Activated T-cell treated with anti-CD3 and anti-CD28 coated beads for 1 hour (primary cell): ENCODE data around the gene FAM53B.

ENCODE experiments used
- DNase-seq: peaks from one replicate; pipeline ENCODE4 v3.0.0-alpha.2; 2020; ENCODE audit warnings: low read depth

The FAM53B gene

DNA sequence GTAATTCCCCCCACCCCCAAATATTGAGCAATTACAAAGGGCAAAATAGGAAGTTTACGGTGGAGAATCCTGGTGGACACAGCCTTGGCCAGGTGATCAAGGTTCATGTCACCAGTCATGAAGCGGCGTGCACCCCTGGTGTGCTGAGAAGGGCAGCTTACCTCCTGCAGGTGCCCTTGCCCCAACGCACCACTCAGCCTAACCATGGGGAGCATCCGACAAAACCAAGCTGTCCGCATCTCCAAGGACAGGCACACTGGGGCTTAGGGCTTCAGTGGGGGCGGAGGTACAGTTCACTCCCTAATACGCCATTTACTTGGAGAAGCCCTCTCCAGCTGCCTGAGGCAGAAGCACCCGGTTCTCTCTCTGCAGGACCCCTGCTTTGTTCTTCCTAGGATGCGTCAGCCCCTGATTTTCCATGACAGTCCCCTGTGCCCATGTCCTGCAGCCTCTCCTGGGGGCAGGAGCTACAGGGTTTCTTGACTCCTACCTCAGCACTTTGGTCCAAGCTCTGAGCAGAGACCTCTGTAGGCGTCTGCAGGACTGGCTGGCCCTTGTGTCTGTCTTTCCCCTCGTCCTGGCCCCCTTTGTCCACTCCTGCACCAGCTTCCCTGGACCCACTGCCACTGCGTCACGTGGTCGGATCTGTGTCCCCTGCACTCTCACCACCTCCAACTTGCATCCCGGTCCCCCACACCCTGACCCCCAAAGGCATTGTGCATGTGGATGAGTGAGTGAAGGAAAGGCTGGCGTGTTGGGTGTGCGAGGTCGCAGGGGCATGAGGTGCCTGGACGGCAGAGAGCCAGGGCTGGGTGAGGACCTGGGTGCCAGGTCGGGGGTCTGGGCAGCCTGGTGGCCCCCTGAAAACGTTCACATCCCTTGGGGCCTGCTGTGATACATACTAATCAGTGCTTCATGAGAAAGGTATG lies 168.8 kb downstream of the FAM53B start:
- no peak for DNase-seq

DNA sequence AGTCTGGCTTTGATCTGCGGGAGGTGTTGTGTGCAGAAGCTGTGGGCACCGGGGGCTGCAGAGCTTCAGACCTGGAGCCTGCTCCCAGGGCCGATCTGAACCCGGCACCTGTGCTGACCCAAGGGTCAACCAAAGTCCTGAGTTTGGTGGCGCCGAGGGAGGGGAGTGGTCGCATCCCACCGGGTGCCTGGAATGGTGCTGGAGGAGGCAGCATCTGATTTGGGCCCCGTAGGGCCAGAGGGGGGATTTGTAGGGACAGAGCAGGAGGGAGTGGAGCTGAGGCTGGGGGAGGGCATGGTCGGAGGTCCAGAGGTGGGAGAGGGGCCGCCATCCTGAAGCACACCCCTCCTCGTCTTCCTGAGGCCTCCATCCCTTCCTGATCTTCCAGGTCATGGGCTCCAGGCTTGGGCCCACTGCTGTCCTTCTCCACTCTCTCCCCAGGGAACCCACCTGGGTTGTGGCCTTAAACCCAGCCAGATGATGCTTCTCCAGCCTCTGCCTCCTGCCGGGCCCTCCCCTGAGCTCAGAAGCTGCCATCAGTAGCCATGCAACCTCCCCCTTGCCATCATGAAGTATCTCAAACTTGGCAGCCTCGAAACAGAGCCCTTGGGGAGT lies 169.6 kb downstream of the FAM53B start:
- DNase-seq = no peak

DNA sequence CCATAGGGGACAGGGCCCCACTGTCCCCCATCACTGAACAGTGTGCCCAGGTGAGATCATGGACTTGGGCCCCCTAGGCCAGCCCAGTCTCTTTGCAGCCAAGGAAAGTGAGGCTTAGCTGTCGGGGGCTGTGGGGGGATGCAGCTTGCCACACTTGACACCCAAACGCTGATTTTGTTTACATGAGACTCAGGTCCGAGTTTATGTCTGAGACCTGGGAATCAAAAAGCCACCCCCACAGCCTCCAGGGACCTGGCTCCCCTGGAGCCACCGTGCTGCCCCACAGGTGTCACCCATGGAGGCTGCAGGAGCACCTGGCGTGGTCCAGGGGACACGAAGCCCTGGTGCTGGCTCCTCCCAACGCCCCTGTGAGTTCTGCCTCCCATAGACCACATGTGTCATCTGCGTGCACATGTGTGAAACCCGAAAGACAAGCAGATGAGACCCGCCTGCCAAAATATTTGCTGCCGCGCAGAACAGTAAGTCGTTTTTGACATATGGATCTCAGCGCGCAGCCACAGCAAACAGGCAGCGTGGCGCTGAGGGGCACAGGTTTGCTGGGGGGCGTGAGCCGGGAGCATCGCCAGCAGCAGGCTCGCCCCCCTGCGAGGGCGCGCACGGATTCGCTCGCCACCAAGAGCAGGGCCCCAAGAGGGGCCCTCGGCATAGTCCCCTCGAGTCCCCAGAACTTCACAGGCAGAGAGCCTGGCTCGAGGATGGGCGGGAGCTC lies 170.3 kb downstream of the FAM53B start:
- no peak for DNase-seq

DNA sequence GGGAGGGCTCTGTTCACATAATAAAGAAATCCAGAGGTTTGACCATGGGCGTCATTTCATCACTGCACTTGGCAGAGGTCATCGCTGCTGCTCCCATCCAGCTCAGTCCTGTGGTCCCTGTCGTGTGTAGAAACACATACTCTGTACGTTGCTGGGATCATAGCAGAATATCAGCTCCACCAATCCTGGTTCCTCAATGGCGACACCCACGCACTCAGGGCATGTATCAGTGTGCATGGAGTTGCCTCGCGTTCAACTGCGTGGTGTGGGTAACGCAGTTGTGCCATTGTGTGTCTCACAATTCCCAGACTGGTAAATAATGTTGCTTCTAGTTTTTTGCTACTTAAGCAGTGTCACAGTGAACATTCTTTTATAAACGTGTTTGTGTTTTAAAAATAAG lies 171.4 kb downstream of the FAM53B start:
- no peak for DNase-seq

DNA sequence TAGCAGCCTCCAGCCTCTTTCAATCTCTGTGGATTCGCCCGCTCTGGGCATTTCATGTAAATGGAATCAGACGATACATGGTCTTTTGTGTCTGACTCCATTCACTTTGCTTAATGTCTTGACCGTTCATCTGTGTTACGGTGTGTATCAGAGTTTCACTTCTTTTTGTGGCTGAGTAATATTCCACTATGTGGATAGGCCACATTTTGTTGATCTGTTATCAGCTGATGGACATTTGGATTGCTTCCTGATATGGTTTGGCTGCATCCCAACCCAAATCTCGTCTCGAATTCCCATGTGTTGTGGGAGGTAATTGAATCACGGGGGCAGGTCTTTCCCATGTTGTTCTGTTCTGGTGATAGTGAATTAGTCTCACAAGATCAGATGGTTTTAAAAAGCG lies 173.5 kb downstream of the FAM53B start:
- DNase-seq = no peak

DNA sequence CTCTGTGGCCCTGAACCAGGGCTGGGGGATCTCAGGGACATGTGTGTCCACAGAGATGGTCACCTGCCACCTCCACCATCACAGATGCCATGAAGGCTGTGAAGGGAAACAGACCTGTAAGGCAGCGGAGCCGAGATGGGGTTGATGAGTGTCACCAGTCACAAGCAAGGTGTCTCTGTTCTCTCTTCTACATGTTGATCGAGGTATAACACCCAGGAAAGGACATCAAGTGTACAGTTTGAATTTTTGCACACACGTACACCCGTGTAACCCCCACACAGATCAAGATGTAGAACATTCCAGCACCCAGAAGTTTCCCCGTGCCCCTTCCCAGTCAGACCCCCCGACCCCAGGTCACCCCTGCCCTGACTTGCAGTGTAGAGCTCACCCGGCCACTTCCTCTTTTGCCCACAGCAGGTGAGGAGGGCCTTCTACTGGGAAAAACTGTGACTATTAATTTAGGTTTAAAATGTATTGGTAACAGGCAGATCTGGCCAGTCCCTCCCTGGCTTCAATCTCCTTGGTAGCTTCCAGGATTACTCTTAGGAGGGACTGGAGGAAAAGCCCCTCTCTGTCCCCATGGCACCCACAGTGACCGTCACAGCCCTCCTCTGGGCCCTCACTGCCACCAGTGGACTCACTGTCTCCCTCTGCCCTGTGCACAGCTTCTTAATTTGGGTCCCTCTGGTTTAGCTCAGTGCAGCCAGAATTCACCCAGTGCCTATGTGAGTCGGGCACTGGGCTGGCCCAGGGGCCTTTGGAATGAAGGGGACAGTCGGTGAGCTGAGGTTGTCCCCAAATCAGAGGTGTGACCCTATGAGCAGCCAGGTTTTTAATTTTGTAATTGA lies 174.3 kb downstream of the FAM53B start:
- DNase-seq = no peak
